K562 (cell line): ENCODE data around the gene AP1G2. TPM values are rescaled to one million over a fixed set of nuclear protein-coding genes. Genes with fewer than 3 reads are reported as not detected.

Experiments
- ARID2 ChIP-seq: fragments of 450-650 bp; IDR thresholded peaks from 2 replicates; pipeline ENCODE4 v1.6.1; 2017; ENCODE audit warnings: antibody characterized with exemption, mild to moderate bottlenecking
- EHMT2 ChIP-seq: fragments of 450-650 bp; IDR thresholded peaks from 2 replicates; pipeline ENCODE4 v1.6.1; 2018; ENCODE audit warnings: antibody characterized with exemption
- ETV5 ChIP-seq: sonication (generic); formaldehyde crosslinking; IDR thresholded peaks from 2 replicates; pipeline ENCODE4 v1.4.0; 2020; ENCODE audit warnings: low read depth, mild to moderate bottlenecking, missing genetic modification reagents
- JUNB ChIP-seq: fragments of 450-650 bp; formaldehyde crosslinking; conservative IDR thresholded peaks from 2 replicates; pipeline ENCODE4 v1.4.0; 2020; ENCODE audit warnings: mild to moderate bottlenecking
- JUND ChIP-seq, 2 experiments: IDR thresholded peaks; 2 replicates in 1 of 2; 3 replicates in 1 of 2; pipeline ENCODE4 v1.6.1; 2011; ENCODE audit warnings: borderline replicate concordance in 2 of 2, low read depth in 2 of 2, low read length in 2 of 2, improper control_type of control experiment in 1 of 2, missing biosample characterization in 1 of 2, missing genetic modification characterization in 1 of 2, missing genetic modification reagents in 1 of 2
- KDM4B ChIP-seq, 2 experiments: fragments of 450-650 bp in 1 of 2; sonication (generic) in 1 of 2; IDR thresholded peaks; 2 replicates each; pipeline ENCODE4 v1.6.1; 2016 to 2017; ENCODE audit warnings: borderline replicate concordance in 2 of 2, antibody characterized with exemption in 1 of 2, low read depth in 1 of 2, mild to moderate bottlenecking in 1 of 2
- MAFF ChIP-seq: IDR thresholded peaks from 2 replicates; pipeline ENCODE4 v1.6.1; 2012; ENCODE audit warnings: low read length, improper control_type of control experiment
- NR1H2 ChIP-seq: sonication (generic); formaldehyde crosslinking; IDR thresholded peaks from 2 replicates; pipeline ENCODE4 v1.4.0; 2020; ENCODE audit warnings: mild to moderate bottlenecking, missing genetic modification reagents
- NR2F6 ChIP-seq: fragments of 450-650 bp; formaldehyde crosslinking; IDR thresholded peaks from 2 replicates; pipeline ENCODE4 v1.4.0; 2020; ENCODE audit warnings: mild to moderate bottlenecking
- POLR2G ChIP-seq: fragments of 200-400 bp; formaldehyde crosslinking; IDR thresholded peaks from 2 replicates; pipeline ENCODE4 v1.6.1; 2017; ENCODE audit warnings: low read depth, mild to moderate bottlenecking, antibody characterized with exemption, low read length, moderate library complexity
- PTBP1 ChIP-seq: fragments of 200-400 bp; formaldehyde crosslinking; IDR thresholded peaks from 2 replicates; pipeline ENCODE4 v1.6.1; 2017; ENCODE audit warnings: low read depth, low read length
- SMAD4 ChIP-seq: fragments of 250-450 bp; sonication (Bioruptor Pico); conservative IDR thresholded peaks from 2 replicates; pipeline ENCODE4 v1.8.0; 2021; ENCODE audit warnings: inconsistent platforms, mild to moderate bottlenecking, moderate library complexity
- SRF ChIP-seq, 2 experiments: fragments of 250-450, 450-650 bp in 1 of 2; sonication (Bioruptor Pico) in 1 of 2; sonication (generic) in 1 of 2; formaldehyde crosslinking; IDR thresholded peaks; 2 replicates each; pipeline versions ENCODE4 v1.5.0 to v1.5.1; 2020 to 2022; ENCODE audit warnings: mild to moderate bottlenecking in 1 of 2, missing genetic modification reagents in 1 of 2
- YY1 ChIP-seq, 3 experiments: IDR thresholded peaks; 2 replicates each; pipeline ENCODE4 v1.6.1; 2011; ENCODE audit warnings: low read length in 2 of 3, mild to moderate bottlenecking in 2 of 3, moderate library complexity in 2 of 3, borderline replicate concordance in 1 of 3, control low read depth in 1 of 3, low read depth in 1 of 3; ENCODE audit not compliant: insufficient read depth in 3 of 3, insufficient replicate concordance in 2 of 3, control insufficient read depth in 1 of 3, insufficient read length in 1 of 3; ENCODE audit errors: extremely low read depth in 1 of 3
- ZNF316 ChIP-seq: fragments of 450-650 bp; IDR thresholded peaks from 2 replicates; pipeline ENCODE4 v1.6.1; 2016
- ZNF445 ChIP-seq: fragments of 250-450 bp; sonication (Bioruptor Pico); IDR thresholded peaks from 2 replicates; pipeline ENCODE4 v1.4.0; 2020; ENCODE audit warnings: low read depth, mild to moderate bottlenecking, moderate library complexity
- polyA plus RNA-seq, 8 experiments: library from polyadenylated mRNA; depleted of rRNA in 4 of 8; stranded (reverse) in 5 of 8; unstranded in 3 of 8; fragments of >200 nt; fragmentation: Nextera tagmentation in 2 of 8; fragmentation: Illumina TruSeq in 1 of 8; extraction: Ambion mirVana in 2 of 8; extraction: Trizol in 1 of 8; gene quantifications; 2 replicates each; pipeline versions ENCODE4 v1.2.1 to v1.2.3, GENCODE V29; 2011 to 2014; ENCODE audit warnings: inconsistent platforms in 1 of 8, missing spikeins in 1 of 8
- total RNA-seq, 7 experiments: library from RNA; depleted of rRNA in 6 of 7; stranded (reverse); fragments of >200 nt in 6 of 7; fragmentation: Illumina TruSeq in 2 of 7; extraction: Trizol in 2 of 7; gene quantifications; 2 replicates each; pipeline versions ENCODE4 v1.2.1 to v1.2.3, GENCODE V29; 2011 to 2021; ENCODE audit warnings: low replicate concordance in 1 of 7
- TF ChIP-seq, protein P1 (sequence below): fragments of 200-800 bp; sonication (Bioruptor generic); IDR thresholded peaks from 2 replicates; pipeline ENCODE4 v1.6.1; 2017; ENCODE audit warnings: missing genetic modification characterization, missing compliant biosample characterization
- TF ChIP-seq, protein P2 (sequence below): fragments of 250-450 bp; sonication (Bioruptor Pico); IDR thresholded peaks from 2 replicates; pipeline ENCODE4 v1.5.0; 2022; ENCODE audit warnings: mild to moderate bottlenecking
- TF ChIP-seq, protein P3 (sequence below): sonication (generic); formaldehyde crosslinking; IDR thresholded peaks from 2 replicates; pipeline ENCODE4 v1.8.0; 2022; ENCODE audit warnings: missing genetic modification reagents, mild to moderate bottlenecking, moderate library complexity, borderline replicate concordance
- TF ChIP-seq, protein P4 (sequence below): fragments of 200-800 bp; sonication (Bioruptor generic); IDR thresholded peaks from 2 replicates; pipeline ENCODE4 v1.6.1; 2017; ENCODE audit warnings: missing genetic modification characterization, missing compliant biosample characterization

The AP1G2 gene
- total and polyA plus RNA-seq, 9 of the 15 experiments (the other 6 are each of a cell fraction or from before 2014, with no cell fraction given) = 19.1 to 83.5 (median 33.3) TPM

DNA sequence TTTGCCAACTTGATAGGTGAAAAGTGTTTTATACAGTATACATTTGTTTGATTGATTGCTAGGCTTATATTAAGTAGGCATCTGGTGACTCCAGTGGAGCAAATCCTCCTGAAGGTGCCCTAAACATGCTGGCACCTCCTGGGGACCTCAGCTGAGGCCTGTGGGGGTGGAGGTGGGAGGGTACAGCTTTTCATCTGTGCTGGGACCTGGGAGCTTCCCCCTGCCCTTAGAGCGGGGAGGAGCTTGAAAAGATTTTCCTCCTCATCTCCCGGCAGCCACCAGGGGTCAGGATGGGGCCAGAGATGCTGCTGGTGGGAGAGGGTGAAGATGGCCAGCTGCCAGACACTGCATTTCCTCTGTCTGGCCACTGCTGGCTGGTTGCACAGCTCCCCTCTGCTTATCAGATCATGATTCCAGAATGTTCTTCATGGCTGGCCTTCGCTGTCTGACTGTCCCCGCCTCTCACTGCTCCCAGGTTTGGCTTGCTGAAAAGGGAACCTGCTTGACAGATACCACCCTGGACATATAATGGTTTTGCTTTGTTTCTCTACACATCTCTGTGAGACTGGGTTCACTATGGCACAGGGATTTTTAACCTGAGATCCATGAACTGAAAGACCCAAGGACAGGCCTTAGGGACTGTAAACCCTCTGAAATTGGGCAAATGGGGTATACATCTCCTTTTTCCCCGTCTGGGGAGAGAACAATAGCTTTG is 21.4 kb upstream of the AP1G2 start (continued):
- peak in 2 of 3 experiments; percentile 16 to 32 for TF ChIP-seq YY1 (IDR thresholded peaks at IDR 0.05; ENCODE audit: borderline replicate concordance in 1 of 3, control insufficient read depth in 1 of 3, extremely low read depth in 1 of 3, insufficient read depth in 3 of 3, insufficient read length in 1 of 3, insufficient replicate concordance in 2 of 3, low read depth in 1 of 3, low read length in 2 of 3)
- TF ChIP-seq JUNB (CRISPR knock-in tag) = no peak
- TF ChIP-seq ZNF316 = no peak
- no peak for TF ChIP-seq ARID2
- no peak for TF ChIP-seq KDM4B (IDR thresholded peaks at IDR 0.05; ENCODE audit: borderline replicate concordance in 2 of 2, low read depth in 1 of 2)
- TF ChIP-seq POLR2G = no peak
- TF ChIP-seq PTBP1 = no peak
- peak; percentile 46 for TF ChIP-seq JUND (IDR thresholded peaks at IDR 0.05; ENCODE audit: borderline replicate concordance, low read depth, low read length)
- TF ChIP-seq JUND (tag; IDR thresholded peaks at IDR 0.05; ENCODE audit: borderline replicate concordance, low read depth, low read length) = peak; percentile 46; the same call in 1 of the 3 replicates
- TF ChIP-seq SMAD4 (CRISPR knock-in tag) = peak; percentile 81
- TF ChIP-seq, protein P1, sequence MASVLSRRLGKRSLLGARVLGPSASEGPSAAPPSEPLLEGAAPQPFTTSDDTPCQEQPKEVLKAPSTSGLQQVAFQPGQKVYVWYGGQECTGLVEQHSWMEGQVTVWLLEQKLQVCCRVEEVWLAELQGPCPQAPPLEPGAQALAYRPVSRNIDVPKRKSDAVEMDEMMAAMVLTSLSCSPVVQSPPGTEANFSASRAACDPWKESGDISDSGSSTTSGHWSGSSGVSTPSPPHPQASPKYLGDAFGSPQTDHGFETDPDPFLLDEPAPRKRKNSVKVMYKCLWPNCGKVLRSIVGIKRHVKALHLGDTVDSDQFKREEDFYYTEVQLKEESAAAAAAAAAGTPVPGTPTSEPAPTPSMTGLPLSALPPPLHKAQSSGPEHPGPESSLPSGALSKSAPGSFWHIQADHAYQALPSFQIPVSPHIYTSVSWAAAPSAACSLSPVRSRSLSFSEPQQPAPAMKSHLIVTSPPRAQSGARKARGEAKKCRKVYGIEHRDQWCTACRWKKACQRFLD = no peak
- TF ChIP-seq, protein P2, sequence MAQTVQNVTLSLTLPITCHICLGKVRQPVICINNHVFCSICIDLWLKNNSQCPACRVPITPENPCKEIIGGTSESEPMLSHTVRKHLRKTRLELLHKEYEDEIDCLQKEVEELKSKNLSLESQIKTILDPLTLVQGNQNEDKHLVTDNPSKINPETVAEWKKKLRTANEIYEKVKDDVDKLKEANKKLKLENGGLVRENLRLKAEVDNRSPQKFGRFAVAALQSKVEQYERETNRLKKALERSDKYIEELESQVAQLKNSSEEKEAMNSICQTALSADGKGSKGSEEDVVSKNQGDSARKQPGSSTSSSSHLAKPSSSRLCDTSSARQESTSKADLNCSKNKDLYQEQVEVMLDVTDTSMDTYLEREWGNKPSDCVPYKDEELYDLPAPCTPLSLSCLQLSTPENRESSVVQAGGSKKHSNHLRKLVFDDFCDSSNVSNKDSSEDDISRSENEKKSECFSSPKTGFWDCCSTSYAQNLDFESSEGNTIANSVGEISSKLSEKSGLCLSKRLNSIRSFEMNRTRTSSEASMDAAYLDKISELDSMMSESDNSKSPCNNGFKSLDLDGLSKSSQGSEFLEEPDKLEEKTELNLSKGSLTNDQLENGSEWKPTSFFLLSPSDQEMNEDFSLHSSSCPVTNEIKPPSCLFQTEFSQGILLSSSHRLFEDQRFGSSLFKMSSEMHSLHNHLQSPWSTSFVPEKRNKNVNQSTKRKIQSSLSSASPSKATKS (CRISPR knock-in tag) = no peak
- TF ChIP-seq NR1H2 (CRISPR knock-in tag) = no peak
- TF ChIP-seq, protein P3, sequence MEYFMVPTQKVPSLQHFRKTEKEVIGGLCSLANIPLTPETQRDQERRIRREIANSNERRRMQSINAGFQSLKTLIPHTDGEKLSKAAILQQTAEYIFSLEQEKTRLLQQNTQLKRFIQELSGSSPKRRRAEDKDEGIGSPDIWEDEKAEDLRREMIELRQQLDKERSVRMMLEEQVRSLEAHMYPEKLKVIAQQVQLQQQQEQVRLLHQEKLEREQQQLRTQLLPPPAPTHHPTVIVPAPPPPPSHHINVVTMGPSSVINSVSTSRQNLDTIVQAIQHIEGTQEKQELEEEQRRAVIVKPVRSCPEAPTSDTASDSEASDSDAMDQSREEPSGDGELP (CRISPR knock-in tag) = peak; percentile 74
- no peak for TF ChIP-seq EHMT2
- TF ChIP-seq SRF (CRISPR knock-in tag; IDR thresholded peaks at IDR 0.05) = peak in 1 of 2 experiments; percentile 90; a peak in 1 of 4 replicates
- no peak for TF ChIP-seq NR2F6 (CRISPR knock-in tag)
- TF ChIP-seq MAFF = no peak
- TF ChIP-seq ETV5 (CRISPR knock-in tag) = 0 out of 2 replicates have a peak, but pooled peaks have one; percentile 29
- TF ChIP-seq, protein P4, sequence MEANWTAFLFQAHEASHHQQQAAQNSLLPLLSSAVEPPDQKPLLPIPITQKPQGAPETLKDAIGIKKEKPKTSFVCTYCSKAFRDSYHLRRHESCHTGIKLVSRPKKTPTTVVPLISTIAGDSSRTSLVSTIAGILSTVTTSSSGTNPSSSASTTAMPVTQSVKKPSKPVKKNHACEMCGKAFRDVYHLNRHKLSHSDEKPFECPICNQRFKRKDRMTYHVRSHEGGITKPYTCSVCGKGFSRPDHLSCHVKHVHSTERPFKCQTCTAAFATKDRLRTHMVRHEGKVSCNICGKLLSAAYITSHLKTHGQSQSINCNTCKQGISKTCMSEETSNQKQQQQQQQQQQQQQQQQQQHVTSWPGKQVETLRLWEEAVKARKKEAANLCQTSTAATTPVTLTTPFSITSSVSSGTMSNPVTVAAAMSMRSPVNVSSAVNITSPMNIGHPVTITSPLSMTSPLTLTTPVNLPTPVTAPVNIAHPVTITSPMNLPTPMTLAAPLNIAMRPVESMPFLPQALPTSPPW (CRISPR knock-in tag) = peak; percentile 41; the same call in 1 of the 2 replicates
- no peak for TF ChIP-seq ZNF445 (CRISPR knock-in tag)
